Vagina (tissue), 2 donors: Measurements from ENCODE around the gene CFAP299. TPM values are rescaled to one million over a fixed set of nuclear protein-coding genes. Genes with fewer than 3 reads are reported as not detected.
"Not testable (repeated sequence)": the region's sequence is repeated elsewhere in the genome, so short reads cannot be mapped to it uniquely, and the experiment has no call there.

Experiments
- DNase-seq, 2 donors: peaks; one replicate each; pipeline ENCODE4 v3.0.0-alpha.2; 2017; ENCODE audit errors: extremely low spot score in 2 of 2
- H3K27ac ChIP-seq: fragments of 200-600 bp; sonication (generic); one replicate; pipeline ENCODE4 v1.5.1; 2019
- H3K27me3 ChIP-seq: fragments of 200-600 bp; sonication (generic); one replicate; pipeline ENCODE4 v1.5.1; 2019
- H3K36me3 ChIP-seq, 2 donors: fragments of 200-600 bp; sonication (generic); one replicate each; pipeline ENCODE4 v1.5.1; 2017 to 2019
- H3K4me1 ChIP-seq: fragments of 200-600 bp; sonication (generic); one replicate; pipeline ENCODE4 v1.5.1; 2019
- H3K4me3 ChIP-seq, 2 donors: fragments of 200-600 bp; sonication (generic); 1 replicate in 1 of 2; 2 replicates in 1 of 2; pipeline ENCODE4 v1.5.1; 2016 to 2019
- H3K9me3 ChIP-seq: fragments of 200-600 bp; sonication (generic); one replicate; pipeline ENCODE4 v1.5.1; 2019
- CTCF ChIP-seq, 3 experiments: fragments of 450-650 bp in 2 of 3; fragments of 200-600 bp in 1 of 3; sonication (generic) in 1 of 3; IDR thresholded peaks; one replicate each; pipeline ENCODE4 v1.5.1; 2017 to 2019; ENCODE audit warnings: antibody characterized with exemption in 3 of 3, mild to moderate bottlenecking in 2 of 3, moderate library complexity in 2 of 3
- POLR2A ChIP-seq, 2 donors: fragments of 450-650 bp; IDR thresholded peaks; one replicate each; pipeline ENCODE4 v1.6.1; 2017; ENCODE audit warnings: antibody characterized with exemption in 2 of 2, mild to moderate bottlenecking in 2 of 2, moderate library complexity in 2 of 2
- POLR2AphosphoS5 ChIP-seq, 2 donors: sonication (generic); formaldehyde crosslinking; IDR thresholded peaks; one replicate each; pipeline ENCODE4 v1.9.0; 2017; ENCODE audit warnings: antibody characterized with exemption in 2 of 2, mild to moderate bottlenecking in 2 of 2, low read depth in 1 of 2; ENCODE audit not compliant: insufficient read depth in 1 of 2
- intact Hi-C: fragments of 100-400 bp; cut with DNase I; formaldehyde crosslinking; loops from one replicate; pipeline ENCODE4 v1.15.1; 2023
- total RNA-seq: library from RNA; depleted of rRNA; stranded (reverse); fragments of >200 nt; gene quantifications from one replicate; pipeline ENCODE4 v1.2.3, GENCODE V29; 2016

Gene CFAP299
- total RNA-seq, 1 donor from 2014 or later = not detected

GRCh38 chr4:80726471-80726870 lies 390.9 kb downstream of the CFAP299 start:
- H3K9me3 ChIP-seq = no peaks in the 10 kb centered on the region
- no peaks in the 10 kb centered on the region for H3K27me3 ChIP-seq
- H3K36me3 ChIP-seq = no peaks in the 10 kb centered on the region
- no peak for DNase-seq
- H3K27ac ChIP-seq = no peak overlapping the region
- no peaks in the 10 kb centered on the region for H3K4me1 ChIP-seq
- TF ChIP-seq POLR2A (IDR thresholded peaks at IDR 0.05) (no peak), CTCF (IDR thresholded peaks at IDR 0.05) (no peak), POLR2AphosphoS5 (IDR thresholded peaks at IDR 0.05; ENCODE audit: insufficient read depth in 1 of 2, low read depth in 1 of 2) (no peak)
- H3K4me3 ChIP-seq = no peak overlapping the region
- intact Hi-C loops = no loop called here

GRCh38 chr4:80730158-80730557 lies 394.6 kb downstream of the CFAP299 start:
- Histone ChIP-seq H3K9me3 (no peaks in the 10 kb centered on the region), H3K27ac (no peak overlapping the region), H3K27me3 (no peaks in the 10 kb centered on the region), H3K4me1 (no peaks in the 10 kb centered on the region), H3K4me3 (no peak overlapping the region), H3K36me3 (no peaks in the 10 kb centered on the region)
- DNase-seq = no peak
- intact Hi-C loops = loop anchor here (10.0 kb wide), 1 partner anchor 975 kb away; no protein-coding TSS in a partner anchor
- no peak for TF ChIP-seq POLR2AphosphoS5 (IDR thresholded peaks at IDR 0.05; ENCODE audit: insufficient read depth in 1 of 2, low read depth in 1 of 2)
- TF ChIP-seq CTCF (IDR thresholded peaks at IDR 0.05) = no peak
- TF ChIP-seq POLR2A (IDR thresholded peaks at IDR 0.05) = no peak

- H3K4me1 ChIP-seq = no peaks in the 10 kb centered on the region
- H3K9me3 ChIP-seq = no peaks in the 10 kb centered on the region
- H3K36me3 ChIP-seq = no peaks in the 10 kb centered on the region
- no peak overlapping the region for H3K4me3 ChIP-seq
- no peaks in the 10 kb centered on the region for H3K27me3 ChIP-seq
- no peak for DNase-seq
- H3K27ac ChIP-seq = no peak overlapping the region
- intact Hi-C loops = loop anchor here (10.0 kb wide), 1 partner anchor 973 kb away; no protein-coding TSS in a partner anchor
- TF ChIP-seq CTCF (IDR thresholded peaks at IDR 0.05) = no peak
- no peak for TF ChIP-seq POLR2A (IDR thresholded peaks at IDR 0.05)
- TF ChIP-seq POLR2AphosphoS5 (IDR thresholded peaks at IDR 0.05; ENCODE audit: insufficient read depth in 1 of 2, low read depth in 1 of 2) = no peak
Observed at GRCh38 chr4:80731436-80731835, 395.9 kb downstream of the CFAP299 start.

- no peaks in the 10 kb centered on the region for H3K9me3 ChIP-seq
- no peaks in the 10 kb centered on the region for H3K36me3 ChIP-seq
- intact Hi-C loops = loop anchor here (10.0 kb wide), 1 partner anchor 973 kb away; no protein-coding TSS in a partner anchor
- H3K4me1 ChIP-seq = no peaks in the 10 kb centered on the region
- no peaks in the 10 kb centered on the region for H3K27me3 ChIP-seq
- DNase-seq = no peak
- H3K4me3 ChIP-seq = no peak overlapping the region
- no peak overlapping the region for H3K27ac ChIP-seq
- TF ChIP-seq CTCF (IDR thresholded peaks at IDR 0.05) (no peak), POLR2A (IDR thresholded peaks at IDR 0.05) (no peak), POLR2AphosphoS5 (IDR thresholded peaks at IDR 0.05; ENCODE audit: insufficient read depth in 1 of 2, low read depth in 1 of 2) (no peak)
Observed at GRCh38 chr4:80732010-80732409, 396.5 kb downstream of the CFAP299 start.

GRCh38 chr4:80740375-80740774 lies 404.8 kb downstream of the CFAP299 start:
- no peaks in the 10 kb centered on the region for H3K36me3 ChIP-seq
- H3K27me3 ChIP-seq = no peaks in the 10 kb centered on the region
- no peak for TF ChIP-seq POLR2A (IDR thresholded peaks at IDR 0.05)
- no peak for TF ChIP-seq POLR2AphosphoS5 (IDR thresholded peaks at IDR 0.05; ENCODE audit: insufficient read depth in 1 of 2, low read depth in 1 of 2)
- TF ChIP-seq CTCF (IDR thresholded peaks at IDR 0.05) = no peak
- H3K4me1 ChIP-seq = no peaks in the 10 kb centered on the region
- no peaks in the 10 kb centered on the region for H3K9me3 ChIP-seq
- intact Hi-C loops = no loop called here
- H3K27ac ChIP-seq = no peak overlapping the region
- no peak for DNase-seq
- no peak overlapping the region for H3K4me3 ChIP-seq

- H3K27ac ChIP-seq, intact Hi-C loops, H3K27me3 ChIP-seq, H3K4me3 ChIP-seq, H3K9me3 ChIP-seq, DNase-seq, H3K4me1 ChIP-seq, H3K36me3 ChIP-seq: not testable (repeated sequence)
Observed at GRCh38 chr4:80749558-80749957, 414.0 kb downstream of the CFAP299 start.
